GM21717 (cell line): Measurements from ENCODE around the gene MPEG1.

Experiments used
- ATAC-seq: cut with Tn5 transposase; IDR thresholded peaks from one replicate; pipeline ENCODE4 v1.9.1; 2021; ENCODE audit warnings: mild to moderate bottlenecking, moderate library complexity; ENCODE audit not compliant: unreplicated experiment

The MPEG1 gene

DNA sequence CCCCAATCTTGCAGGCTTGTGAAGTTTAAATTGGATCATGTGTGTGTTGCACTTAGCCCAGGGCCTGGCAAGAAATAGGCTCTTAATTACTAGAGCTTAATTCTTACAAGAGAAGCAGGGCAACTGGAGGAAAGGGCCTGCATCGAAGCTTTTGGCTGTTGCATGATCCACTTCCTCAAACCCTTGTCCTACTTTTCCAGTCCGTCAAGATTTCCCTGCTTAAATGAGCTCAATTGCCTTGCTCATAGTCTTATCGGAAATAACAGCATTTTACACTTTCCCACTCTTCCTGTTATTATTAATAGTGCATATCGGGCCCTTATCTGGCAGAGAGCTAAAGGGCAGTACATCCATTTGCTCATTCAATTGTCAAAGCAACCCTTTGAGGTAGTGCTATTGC, 22.7 kb downstream of the MPEG1 start:
- no peak for ATAC-seq

DNA sequence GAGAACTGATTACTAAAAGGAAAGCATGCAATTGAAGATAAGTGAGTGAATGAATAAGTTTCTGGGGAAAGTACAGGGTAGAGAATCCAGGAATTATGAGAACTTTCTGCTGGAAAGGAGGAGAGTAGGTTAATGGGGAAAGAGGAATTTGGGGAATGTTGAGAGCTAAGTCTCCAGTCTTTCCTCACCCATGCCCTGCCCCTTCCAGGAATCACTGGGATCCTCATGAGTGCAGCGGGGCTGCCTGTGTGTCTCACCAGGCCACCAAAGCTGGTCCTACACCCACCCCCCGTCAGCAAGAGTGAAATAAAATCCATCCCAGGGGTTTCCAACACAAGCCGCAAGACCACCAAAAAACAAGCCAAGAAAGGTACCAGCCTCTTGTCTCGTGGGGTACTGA, 23.8 kb downstream of the MPEG1 start:
- no peak for ATAC-seq

DNA sequence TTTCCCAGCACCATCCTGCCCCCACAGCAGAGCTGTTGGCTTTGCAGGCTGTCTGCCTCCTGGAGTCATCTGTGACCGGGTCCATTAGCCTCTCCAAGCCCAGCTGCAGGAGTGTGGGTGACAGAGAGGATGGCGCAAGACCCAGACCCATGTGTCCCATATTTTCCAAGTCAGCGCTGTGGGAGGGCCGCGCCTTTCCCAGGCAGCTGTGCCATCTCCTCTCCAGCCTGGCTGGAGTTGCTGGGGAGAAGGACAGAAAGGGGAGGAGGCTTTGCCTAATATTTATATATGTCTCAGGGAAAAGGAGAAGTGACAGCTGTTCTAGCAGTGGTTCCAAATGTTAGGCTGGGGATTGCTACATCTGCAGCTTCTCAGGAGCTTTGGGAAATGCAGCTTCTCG, 25.1 kb downstream of the MPEG1 start:
- no peak for ATAC-seq

DNA sequence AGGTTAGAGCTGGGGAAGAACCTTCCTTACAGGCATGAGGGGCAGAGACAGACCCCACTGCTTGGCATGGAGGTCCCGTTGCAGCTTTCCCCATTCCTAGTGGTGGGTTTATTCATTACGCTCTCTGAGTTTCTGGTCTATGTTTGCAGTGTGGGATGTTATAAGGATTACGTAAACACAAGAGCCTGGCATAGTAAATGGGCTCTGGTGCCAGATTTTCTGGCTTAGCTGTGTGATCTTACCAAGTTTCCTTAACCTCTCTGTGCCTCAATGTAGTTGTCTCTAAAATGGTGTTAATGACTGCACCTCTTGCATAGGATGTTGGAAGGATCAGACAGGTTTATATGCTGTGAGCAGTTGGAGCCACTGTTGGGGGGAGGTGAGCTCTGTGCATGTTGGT, 25.7 kb downstream of the MPEG1 start:
- no peak for ATAC-seq

DNA sequence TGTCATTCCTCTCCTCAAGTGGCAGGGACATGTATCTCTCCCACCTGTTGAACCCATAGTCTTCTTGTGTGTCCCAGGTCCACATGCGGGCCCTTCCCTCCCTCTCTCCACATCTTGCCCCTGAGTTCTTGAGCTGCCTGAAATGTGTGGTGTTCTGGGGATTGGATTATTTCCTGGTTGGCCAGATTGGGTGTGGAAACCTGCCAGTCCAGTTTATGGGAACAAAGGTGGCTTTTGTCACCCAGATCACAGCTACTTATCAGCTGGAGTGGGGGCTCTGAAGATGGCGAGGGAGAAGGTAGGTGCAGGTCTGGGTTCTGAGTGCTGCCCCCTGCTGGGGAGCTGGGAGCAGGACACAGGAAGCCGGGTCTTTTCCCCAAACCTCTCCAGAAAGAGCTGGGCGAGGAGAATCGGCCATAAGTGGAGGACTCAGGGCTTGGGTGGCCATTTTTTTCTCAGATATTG, 26.6 kb downstream of the MPEG1 start:
- ATAC-seq, result peak; percentile 69

DNA sequence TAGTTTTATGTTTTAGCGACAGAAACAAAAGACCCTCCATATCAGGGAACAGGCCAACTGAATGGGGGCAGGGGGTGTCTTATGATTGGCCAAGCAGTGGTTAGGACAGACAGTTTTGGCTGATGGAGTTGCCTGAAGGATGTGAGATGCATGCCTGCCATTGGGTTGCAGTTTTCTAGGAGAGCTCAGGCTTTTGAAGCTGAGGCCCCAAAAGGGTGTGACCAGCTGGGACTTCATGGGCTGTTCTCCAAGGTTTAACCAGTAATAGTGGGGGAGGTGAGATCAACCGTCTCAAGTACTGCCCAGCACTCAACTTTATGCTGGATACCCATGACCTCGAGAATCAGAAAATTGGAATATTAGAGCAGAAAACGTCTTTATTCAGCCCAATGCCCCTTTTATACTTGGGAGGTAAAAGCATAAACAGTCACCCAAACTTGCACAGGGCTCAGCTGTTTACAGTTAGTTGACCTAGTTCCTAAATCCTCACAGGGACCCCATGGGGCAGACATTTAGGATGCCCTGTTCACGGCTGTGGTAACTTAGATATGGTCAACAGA, 27.3 kb downstream of the MPEG1 start:
- no peak for ATAC-seq

DNA sequence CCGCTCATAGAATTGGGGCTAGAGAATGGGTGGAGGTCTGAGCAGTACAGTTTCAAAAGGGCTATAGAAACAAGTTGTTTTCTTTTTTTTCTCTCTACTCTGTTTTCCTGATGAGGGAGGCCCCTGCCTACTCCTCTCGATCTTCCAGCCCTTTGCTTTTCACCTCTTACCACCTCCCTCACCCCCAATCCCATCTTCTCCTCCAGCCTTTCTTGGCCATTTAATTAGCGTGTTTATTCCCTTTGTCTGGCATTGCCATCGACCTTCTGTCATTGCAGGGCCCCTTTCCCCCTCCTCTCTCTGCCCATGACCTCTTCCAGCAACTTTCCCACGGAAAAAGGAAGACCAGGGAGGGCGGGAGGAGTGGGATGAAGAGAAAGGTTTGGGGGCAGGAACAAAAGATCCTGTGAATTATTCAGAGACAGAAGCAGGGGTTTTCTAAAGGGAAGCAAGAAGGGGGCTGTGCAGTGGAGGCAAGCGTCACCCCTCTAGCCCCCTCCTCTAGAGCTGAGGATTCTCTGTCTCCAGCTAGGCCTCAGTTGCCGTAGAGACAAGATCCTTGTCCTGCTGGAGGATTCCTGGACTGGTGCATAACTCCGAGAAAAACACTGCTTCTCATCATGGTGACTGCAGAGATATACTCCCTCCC, 27.9 kb downstream of the MPEG1 start:
- ATAC-seq, result no peak

DNA sequence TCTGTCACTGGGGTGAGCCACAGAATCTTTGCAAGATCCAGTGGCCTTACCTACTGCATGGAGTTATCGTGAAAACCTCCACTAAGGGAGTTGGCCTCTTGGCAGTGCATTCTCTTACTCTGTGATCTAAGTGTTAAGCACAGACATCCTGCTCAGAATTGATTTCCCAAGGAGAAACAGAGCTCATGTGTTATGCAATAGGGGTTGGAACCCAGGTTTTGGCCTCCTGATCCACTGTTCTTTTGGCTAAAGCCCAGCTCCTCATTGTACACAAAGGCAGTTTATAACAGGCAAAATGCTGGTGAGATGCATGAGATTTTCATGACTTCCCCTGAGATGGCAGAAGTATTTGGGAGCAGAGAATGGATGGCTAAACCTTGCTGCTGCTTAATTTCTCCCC, 29.0 kb downstream of the MPEG1 start:
- ATAC-seq, result no peak

DNA sequence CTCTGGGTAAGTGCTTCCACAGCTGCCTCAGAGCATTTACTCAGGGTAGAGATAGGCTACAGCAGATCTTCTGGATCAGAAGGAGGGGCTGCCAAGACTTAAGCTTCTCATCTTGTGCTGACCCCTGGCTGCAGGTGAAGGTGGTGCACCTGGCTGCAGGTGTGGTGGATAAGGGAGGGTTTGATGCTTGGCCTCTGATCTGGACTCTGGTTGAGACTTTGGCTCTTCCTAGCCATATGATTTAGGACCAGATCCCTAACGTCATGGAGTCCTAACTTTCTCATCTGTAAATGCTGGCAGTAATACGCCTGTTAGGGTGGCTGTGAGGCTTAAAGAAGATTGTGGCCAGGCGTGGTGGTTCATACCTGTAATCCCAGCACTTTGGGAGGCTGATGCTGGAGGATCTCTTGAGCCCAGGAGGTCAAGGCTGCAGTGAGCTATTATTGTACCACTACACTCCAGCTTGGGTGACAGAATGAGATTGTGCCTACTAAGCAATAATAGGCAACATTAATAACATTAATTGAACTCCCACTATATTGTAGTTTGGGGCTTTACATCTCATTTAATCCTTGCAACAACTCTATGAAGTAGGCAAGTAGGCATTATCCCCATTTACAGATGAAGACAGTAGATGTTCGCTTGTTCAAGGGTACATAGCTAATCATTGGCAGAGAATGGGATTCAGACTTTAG, 30.1 kb downstream of the MPEG1 start:
- no peak for ATAC-seq

DNA sequence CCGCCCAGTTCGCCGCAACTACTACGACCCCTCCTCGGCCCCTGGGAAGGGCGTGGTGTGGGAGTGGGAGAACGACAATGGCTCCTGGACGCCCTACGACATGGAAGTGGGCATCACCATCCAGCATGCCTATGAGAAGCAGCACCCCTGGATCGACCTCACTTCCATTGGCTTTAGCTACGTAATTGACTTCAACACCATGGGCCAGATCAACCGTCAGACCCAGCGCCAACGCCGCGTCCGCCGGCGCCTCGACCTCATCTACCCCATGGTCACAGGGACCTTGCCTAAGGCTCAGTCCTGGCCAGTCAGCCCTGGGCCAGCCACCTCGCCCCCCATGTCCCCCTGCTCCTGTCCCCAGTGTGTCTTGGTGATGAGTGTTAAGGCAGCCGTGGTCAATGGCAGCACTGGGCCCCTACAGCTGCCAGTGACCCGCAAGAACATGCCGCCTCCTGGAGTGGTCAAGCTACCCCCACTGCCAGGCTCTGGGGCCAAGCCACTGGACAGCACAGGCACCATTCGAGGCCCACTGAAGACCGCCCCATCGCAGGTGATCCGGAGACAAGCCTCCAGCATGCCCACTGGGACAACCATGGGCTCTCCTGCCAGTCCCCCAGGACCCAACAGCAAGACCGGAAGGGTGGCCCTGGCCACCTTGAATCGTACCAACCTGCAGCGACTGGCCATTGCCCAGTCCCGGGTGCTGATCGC, 30.8 kb downstream of the MPEG1 start:
- no peak for ATAC-seq

DNA sequence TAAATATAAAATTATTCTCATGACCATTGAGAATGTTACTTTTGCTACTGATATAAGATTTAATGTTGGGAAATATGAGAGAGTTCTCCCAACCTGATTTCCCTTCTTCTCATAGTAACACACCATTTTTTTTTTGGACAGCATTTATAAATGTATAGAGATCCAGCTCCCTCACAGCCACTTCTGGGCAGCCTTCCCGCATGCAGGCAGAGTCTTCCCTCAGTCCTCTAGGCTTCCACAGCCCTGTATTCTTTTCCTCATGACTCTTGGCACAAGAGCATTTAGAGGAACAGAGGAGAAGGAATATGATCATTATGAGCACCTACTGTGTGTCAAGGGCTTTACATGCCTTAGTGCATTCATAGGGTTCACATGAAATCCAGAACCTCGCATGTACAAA, 31.8 kb downstream of the MPEG1 start:
- ATAC-seq, result no peak

DNA sequence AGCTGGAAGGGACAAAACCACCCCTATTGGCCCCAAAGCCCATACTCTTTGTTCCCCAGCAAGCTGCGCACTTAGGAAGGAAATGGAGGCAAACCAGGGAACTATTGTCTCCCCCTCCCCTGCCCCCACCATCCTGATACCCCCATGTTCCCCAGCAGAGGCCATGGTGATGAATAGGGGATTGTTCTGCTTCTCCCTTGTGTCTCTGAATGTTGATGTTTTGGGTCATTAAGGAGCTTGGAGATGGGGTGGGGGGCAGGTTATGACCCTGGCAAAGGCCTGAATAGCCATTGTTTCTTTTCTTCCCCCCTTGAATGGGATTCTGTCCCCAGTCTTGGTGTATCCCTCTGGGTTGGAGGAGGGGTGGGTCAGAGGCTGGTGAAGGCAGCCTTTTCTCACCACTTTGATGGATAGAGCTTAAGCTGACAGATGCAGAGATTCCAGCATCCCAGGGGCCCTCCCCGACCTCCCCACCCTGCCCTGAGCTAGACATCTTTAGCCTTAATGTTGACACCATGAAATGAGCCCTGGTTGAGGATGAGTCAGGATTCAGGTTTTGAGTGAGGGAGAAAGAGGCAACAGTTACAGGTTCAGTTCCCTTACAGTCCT, 32.5 kb downstream of the MPEG1 start:
- no peak for ATAC-seq

DNA sequence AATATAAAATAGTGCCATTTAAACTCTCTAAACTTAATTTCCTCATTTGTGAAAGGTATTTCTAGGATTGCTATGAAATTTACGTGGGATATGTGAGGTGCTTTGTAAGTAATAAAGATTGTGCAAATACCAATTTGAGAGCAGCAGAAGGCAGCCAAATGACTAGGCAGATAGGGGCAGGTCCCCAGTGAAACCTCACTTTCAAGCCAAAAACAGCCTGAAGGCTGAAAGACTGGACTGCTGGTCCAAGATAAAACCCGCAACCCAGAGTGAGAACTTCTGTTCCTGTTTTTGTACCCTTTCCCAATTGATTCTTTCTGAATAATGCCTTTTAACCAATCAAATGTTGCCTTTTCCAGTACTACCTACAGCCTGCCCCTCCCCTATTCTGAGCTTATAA, 33.6 kb downstream of the MPEG1 start:
- no peak for ATAC-seq

DNA sequence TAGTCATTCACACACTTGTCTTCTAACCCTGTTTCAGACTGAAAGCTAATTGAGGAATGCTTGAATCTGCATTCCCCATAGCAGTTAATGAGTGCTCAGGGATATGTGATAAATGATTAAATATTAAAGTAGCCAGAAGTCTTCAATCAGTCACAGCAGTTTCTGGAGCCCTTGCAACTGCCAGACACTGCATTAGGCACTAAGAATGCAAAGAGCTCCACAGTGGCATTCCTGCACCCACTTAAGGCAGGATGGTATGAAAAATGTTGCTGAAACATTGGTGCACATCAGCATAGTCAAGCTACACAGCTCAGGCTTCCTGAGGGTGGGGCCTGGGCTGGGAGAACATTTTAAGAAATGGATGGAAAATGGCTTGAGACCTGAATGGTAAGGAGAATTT, 34.3 kb downstream of the MPEG1 start:
- no peak for ATAC-seq

DNA sequence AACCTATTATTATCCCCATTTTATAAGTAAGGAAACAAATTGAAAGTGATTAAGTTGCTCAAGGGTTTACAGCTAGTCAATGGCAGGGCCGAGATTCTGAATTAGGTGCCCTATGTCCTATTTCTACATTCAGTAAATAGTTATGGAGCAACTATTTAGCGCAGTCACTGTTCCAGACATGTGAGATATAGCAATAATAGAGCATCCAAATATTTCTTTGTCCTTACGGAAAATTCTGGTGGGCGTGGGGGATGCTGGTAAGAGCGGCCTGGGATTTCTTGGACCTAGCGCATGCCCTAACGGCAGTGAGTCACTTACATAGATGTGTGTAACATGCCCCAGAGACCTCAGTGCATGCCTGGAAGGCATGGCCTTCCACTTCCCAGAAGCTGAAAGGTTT, 36.4 kb downstream of the MPEG1 start:
- no peak for ATAC-seq

DNA sequence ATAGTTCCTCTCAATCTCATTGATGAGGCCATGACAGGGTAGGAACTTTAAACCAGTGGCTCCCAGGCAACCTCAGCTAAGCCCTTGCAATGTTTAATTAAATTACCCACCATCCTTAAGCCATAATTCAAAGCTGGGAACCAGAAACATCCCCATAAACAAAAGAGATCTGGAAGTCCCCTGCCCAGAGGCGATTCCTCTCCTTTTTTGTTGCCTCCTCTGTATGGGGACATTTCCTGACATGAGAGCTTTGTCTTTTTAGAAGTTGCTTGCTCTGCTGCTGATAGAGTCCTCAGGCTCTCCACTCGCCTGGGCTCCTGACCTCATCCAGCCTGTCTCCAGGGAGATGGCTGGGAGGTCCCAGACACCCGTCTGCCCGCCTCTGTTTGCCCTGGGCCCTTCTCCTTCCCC, 37.6 kb downstream of the MPEG1 start:
- ATAC-seq, result no peak

DNA sequence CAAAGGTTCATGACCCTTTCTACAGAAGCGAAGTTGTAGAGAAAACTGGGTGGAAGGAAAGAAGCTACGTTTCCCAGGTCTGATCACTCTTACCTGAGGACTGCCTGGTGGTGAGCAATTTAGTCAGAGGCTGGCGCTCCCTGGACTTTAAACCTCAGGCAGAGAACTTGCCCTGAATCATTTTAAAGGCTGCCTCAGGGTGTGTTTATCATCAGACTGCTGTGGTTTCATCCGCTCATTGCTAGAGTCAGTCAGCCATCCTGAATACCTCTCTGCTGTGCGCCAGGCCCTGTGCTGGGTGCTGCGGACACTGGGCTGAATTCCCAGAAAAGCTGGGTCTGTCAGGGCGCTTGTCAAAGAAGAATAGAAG, 38.1 kb downstream of the MPEG1 start:
- ATAC-seq, result no peak

DNA sequence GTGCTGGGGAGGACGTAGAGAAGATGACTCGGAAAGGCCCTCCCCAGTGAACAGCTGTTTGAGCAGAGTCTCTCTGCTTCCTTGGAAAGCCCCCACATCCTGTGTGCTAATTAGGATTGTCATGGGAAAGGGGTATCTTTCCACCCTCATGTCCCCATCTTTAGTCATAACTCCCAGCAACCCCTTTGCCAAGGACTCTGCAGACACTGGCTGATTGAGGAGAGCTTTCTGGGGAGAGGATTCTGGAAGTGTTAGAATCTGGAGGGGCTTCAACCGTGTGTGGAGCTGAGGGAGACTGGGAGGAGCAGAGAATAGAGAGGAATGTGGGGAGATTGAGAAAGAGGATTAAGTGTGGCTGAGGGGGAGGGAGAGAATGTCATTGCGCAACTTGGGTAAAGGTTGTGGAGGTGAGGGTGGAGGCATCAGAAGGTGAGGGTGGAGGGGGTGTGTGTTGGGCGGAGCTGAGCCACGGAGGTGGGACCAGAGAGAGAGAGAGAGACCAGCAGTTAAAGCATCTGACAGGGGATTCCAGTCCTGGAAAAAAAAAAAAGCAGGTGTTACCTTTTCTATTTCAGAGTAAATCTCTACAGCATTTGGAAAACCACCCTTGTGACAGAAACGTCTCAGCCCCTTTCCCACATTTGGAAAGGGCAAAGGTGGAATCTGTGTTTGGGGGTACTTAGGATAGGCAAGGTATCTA, 38.6 kb downstream of the MPEG1 start:
- ATAC-seq, result no peak

DNA sequence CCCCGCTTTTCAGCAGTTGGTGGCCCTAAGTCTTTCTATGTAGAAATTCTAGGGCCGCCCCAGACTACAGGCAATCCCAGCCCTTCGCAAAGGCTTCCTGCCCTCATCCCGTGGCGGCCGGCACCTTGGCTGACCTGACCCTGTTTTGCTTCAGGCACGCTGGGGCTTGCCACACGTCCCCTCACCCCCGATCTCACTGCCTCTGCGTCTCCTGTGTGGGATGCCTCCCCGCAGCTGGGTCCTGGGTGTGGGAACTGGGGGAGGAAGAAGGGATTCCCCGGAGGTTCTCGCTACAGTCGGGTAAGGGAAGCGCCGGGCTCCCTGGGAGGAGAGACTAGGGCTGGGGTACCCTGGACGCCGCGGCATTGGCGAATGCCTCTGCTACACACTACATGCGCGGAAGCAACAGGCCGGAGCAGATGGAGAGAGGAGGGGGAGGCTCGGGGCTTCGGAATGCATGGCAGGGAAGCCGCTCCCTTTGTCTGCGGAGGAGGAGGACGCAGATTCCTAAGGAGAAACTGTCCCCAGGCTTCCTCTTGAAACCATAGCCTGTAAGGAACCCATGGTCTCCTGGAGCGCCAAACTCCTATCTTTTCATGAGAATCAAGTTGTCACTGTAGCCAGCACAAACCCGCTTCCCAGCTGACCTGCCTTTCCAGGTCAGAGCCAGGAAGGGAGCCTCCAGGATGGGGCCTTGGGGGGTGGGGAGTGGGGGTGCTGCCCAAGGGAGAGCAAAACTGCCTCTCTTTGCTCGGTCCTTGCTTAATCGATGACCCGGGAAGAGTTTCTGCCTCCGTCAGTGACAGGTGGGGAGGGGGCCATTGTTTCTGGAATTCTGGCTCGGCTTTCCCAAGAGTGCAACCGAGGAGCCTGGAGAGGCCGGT, 39.4 kb downstream of the MPEG1 start:
- peak; percentile 14 for ATAC-seq
